NCI-H345 (cell line): ENCODE data around the gene RASIP1.

ENCODE experiments used
- DNase-seq: peaks from one replicate; lab custom pipeline; 2025; lab: John Stamatoyannopoulos, UW

RASIP1 gene

DNA sequence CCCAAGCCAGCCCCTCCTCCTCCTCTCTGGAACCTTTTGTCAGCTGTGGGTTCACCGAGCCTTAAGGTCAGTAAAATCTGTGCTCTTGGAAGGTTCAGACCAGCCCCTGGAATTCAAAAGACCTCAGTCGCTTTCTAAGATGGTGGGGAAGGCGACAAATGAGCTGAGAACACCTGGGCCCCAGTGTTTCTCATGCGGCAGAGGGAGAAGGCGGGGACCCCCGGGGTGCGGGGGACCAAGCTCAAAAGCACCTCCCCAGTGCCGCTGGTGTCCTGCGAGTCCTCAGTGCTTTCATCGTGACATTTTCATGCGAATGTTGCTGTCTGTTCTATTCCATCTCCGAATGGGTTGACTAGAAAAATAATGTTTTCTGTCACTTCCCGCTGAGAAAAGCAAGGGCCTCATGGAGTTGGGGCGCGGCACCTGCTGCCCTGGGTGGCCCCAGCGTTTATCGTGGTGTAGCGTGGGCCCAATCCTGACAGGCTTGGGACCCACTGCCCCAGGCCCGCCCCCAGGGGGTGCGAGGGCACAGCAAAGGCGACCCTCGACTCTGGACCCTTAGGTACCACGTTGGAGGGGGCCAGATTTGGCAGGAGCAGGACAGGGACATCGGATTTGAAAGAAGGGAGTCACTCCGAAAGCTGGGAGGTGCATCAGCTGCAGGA is 66.8 kb downstream of the RASIP1 start:
- no peak for DNase-seq

DNA sequence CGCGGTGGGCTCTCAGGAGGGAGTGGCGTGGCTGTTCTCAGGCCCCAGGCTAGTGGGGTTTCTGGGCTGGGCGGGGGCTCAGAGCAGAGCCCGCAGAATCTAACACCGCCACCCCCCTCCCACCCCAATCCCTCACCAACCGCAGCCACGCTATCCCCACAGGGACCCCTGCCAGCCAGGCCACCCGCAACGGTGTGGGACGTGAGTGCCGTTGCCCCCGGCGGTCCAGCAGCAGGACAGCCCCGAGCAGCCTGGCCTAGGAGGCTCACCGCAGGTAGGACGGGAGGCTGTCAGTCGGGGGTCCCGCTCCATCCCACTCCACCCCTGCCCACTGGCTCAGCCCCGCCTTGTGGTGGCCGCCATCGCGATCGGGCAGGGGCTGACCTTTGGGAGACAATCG is 67.4 kb downstream of the RASIP1 start, which contains the start of gene NTN5:
TSS of gene NTN5 (minus strand) at position 24 of the 400 bp plus-strand sequence. CDS start 2,031 bp downstream, outside the sequence.
- no peak for DNase-seq

DNA sequence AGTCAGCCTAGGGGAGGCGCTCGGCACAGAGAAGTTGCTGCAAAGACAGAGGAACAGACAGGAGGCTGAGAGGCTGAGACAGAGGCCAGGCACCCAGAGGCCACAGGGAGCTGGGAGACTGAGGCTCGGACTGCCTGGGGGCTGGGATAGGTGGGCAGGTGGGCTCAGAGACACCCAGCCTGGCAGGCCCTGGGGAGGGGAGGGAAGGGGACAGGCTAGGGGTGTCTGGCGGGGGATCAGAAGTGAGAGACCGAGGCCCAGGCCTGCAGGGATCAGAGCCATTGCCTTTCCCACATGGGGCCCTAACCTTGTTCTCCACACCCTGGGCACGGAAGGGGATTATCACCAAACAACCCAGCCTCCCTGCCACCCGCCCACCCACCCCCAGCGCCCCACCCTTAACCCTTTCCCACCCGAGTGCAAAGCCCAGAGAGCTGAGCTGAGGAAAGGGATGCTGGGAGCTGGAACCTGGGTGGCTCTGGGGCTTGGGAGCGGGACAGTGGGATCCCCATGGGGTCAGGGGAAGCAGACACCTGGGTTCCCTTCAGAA is 68.9 kb downstream of the RASIP1 start:
- no peak for DNase-seq

GRCh38 chr19:48670699-48671445 is 69.5 kb downstream of the RASIP1 start:
- no peak for DNase-seq
